Glomerular visceral epithelial cell (primary cell): ENCODE measurements around the gene TTC28.

ENCODE experiments used
- DNase-seq: peaks from one replicate; pipeline ENCODE4 v3.0.0-alpha.2; 2016; ENCODE audit errors: extremely low spot score

The TTC28 gene

GRCh38 chr22:28051091-28051786 is 628.4 kb downstream of the TTC28 start:
- no peak for DNase-seq

GRCh38 chr22:28048529-28048928 is 631.1 kb downstream of the TTC28 start:
- DNase-seq = no peak

- DNase-seq = no peak
These were observed 631.9 kb downstream of the TTC28 start for GRCh38 chr22:28047740-28048139.

GRCh38 chr22:28046100-28046499 is 633.5 kb downstream of the TTC28 start:
- no peak for DNase-seq

GRCh38 chr22:28044546-28045173 is 635.0 kb downstream of the TTC28 start:
- DNase-seq = no peak

- no peak for DNase-seq
These were observed 636.4 kb downstream of the TTC28 start for GRCh38 chr22:28043266-28043665.

GRCh38 chr22:28034760-28035401 is 644.8 kb downstream of the TTC28 start:
- peak; percentile 19 for DNase-seq

GRCh38 chr22:28034145-28034759 is 645.4 kb downstream of the TTC28 start:
- no peak for DNase-seq

- no peak for DNase-seq
These were observed 646.8 kb downstream of the TTC28 start for GRCh38 chr22:28032861-28033260.

GRCh38 chr22:28031383-28031922 is 648.2 kb downstream of the TTC28 start:
- no peak for DNase-seq

- DNase-seq = no peak
These were observed 649.2 kb downstream of the TTC28 start for GRCh38 chr22:28030473-28030872.

GRCh38 chr22:28029956-28030355 is 649.7 kb downstream of the TTC28 start:
- no peak for DNase-seq

- DNase-seq = peak; percentile 16
These were observed 650.3 kb downstream of the TTC28 start for GRCh38 chr22:28029201-28029948.

GRCh38 chr22:28027453-28028448 is 651.9 kb downstream of the TTC28 start:
- DNase-seq = peak; percentile 36

- no peak for DNase-seq
These were observed 653.6 kb downstream of the TTC28 start for GRCh38 chr22:28025866-28026575.

GRCh38 chr22:28025333-28025732 is 654.3 kb downstream of the TTC28 start:
- no peak for DNase-seq

GRCh38 chr22:28024422-28024888 is 655.2 kb downstream of the TTC28 start:
- DNase-seq = no peak

GRCh38 chr22:28023774-28024173 is 655.9 kb downstream of the TTC28 start:
- no peak for DNase-seq

GRCh38 chr22:28023036-28023435 is 656.6 kb downstream of the TTC28 start:
- DNase-seq = no peak
